ENCODE measurements around the gene PACRG.

GRCh38 chr6:163098827-163099479 is 371.2 kb downstream of the PACRG start:
- no peak for TF ChIP-seq TP53 (CRISPR knock-in tag; IDR thresholded peaks at IDR 0.05)
- TF ChIP-seq CTCF (IDR thresholded peaks at IDR 0.05), result no peak
- no peak for TF ChIP-seq NR1H2 (CRISPR knock-in tag; IDR thresholded peaks at IDR 0.05)
- TF ChIP-seq MLX (CRISPR knock-in tag; IDR thresholded peaks at IDR 0.05), result no peak
- TF ChIP-seq ATF6 (CRISPR knock-in tag; IDR thresholded peaks at IDR 0.05), result no peak
- no peak for TF ChIP-seq JUN (CRISPR knock-in tag; IDR thresholded peaks at IDR 0.05)
- no peak for TF ChIP-seq NR2C2 (CRISPR knock-in tag; IDR thresholded peaks at IDR 0.05)
- TF ChIP-seq ATF3 (CRISPR knock-in tag; conservative IDR thresholded peaks at IDR 0.05), result no peak
- no peak for TF ChIP-seq ZNF512 (CRISPR knock-in tag; IDR thresholded peaks at IDR 0.05; ENCODE audit: borderline replicate concordance)
- TF ChIP-seq MAX (CRISPR knock-in tag; IDR thresholded peaks at IDR 0.05), result no peak
- no peak for TF ChIP-seq ZNF317 (CRISPR knock-in tag; IDR thresholded peaks at IDR 0.05; ENCODE audit: borderline replicate concordance, low read depth)
- TF ChIP-seq NR3C1 (CRISPR knock-in tag; conservative IDR thresholded peaks at IDR 0.05; ENCODE audit: low read depth), result no peak
